Esophagus muscularis mucosa (tissue), 4 donors: ENCODE data around the gene REV1. TPM values are rescaled to one million over a fixed set of nuclear protein-coding genes. Genes with fewer than 3 reads are reported as not detected.

Experiments
- DNase-seq: peaks from one replicate; pipeline ENCODE4 v3.0.0-alpha.2; 2017; ENCODE audit errors: extremely low spot score
- H3K27ac ChIP-seq, 4 donors: fragments of 200-600 bp; sonication (generic); replicated peaks in 1 of 4; 1 replicate in 3 of 4; 2 replicates in 1 of 4; pipeline ENCODE4 v1.5.1; 2016 to 2019; ENCODE audit warnings: mild to moderate bottlenecking in 1 of 4
- H3K27me3 ChIP-seq, 4 donors: fragments of 200-600 bp; sonication (generic); one replicate each; pipeline versions ENCODE4 v1.5.1 to v1.6.0; 2016 to 2019
- H3K36me3 ChIP-seq, 4 donors: fragments of 200-600 bp; sonication (generic); one replicate each; pipeline ENCODE4 v1.5.1; 2016 to 2019
- H3K4me1 ChIP-seq, 4 donors: fragments of 200-600 bp; sonication (generic); one replicate each; pipeline ENCODE4 v1.5.1; 2016 to 2019
- H3K4me3 ChIP-seq, 4 donors: fragments of 200-600 bp; sonication (generic); 1 replicate in 2 of 4; 2 replicates in 2 of 4; pipeline ENCODE4 v1.5.1; 2016 to 2019; ENCODE audit warnings: mild to moderate bottlenecking in 4 of 4, moderate library complexity in 1 of 4
- H3K9me3 ChIP-seq, 4 donors: fragments of 200-600 bp; sonication (generic); 1 replicate in 3 of 4; 2 replicates in 1 of 4; pipeline ENCODE4 v1.5.1; 2016 to 2019
- EP300 ChIP-seq: sonication (generic); formaldehyde crosslinking; IDR thresholded peaks from one replicate; pipeline ENCODE4 v1.6.1; 2017; ENCODE audit warnings: antibody characterized with exemption
- POLR2A ChIP-seq: fragments of 450-650 bp; IDR thresholded peaks from one replicate; pipeline ENCODE4 v1.6.1; 2017; ENCODE audit warnings: antibody characterized with exemption, moderate library complexity, mild to moderate bottlenecking, low read depth
- POLR2AphosphoS5 ChIP-seq, 2 donors: sonication (generic); formaldehyde crosslinking; IDR thresholded peaks; one replicate each; pipeline ENCODE4 v1.6.1; 2017; ENCODE audit warnings: antibody characterized with exemption in 2 of 2
- WGBS: methylation state at CpG from one replicate; pipeline ENCODE4 v1.1.5; 2018; 5-methylcytosine and 5-hydroxymethylcytosine counted together
- intact Hi-C: fragments of 100-400 bp; cut with DNase I; formaldehyde crosslinking; loops from one replicate; pipeline ENCODE4 v1.15.1; 2023
- total RNA-seq, 4 donors: library from RNA; depleted of rRNA; stranded (reverse); fragments of >200 nt; gene quantifications; one replicate each; pipeline versions ENCODE4 v1.1.0 to v1.2.1, GENCODE V29; 2016
- TF ChIP-seq, protein P1 (sequence below), 3 experiments: fragments of 200-600 bp in 2 of 3; fragments of 450-650 bp in 1 of 3; sonication (generic) in 2 of 3; IDR thresholded peaks; one replicate each; pipeline ENCODE4 v1.5.1; 2017 to 2019; ENCODE audit warnings: antibody characterized with exemption in 3 of 3, mild to moderate bottlenecking in 2 of 3, moderate library complexity in 1 of 3

REV1 gene
- total RNA-seq, 4 donors from 2014 or later: 26.7 to 47.7 (median 31.4) TPM

DNA sequence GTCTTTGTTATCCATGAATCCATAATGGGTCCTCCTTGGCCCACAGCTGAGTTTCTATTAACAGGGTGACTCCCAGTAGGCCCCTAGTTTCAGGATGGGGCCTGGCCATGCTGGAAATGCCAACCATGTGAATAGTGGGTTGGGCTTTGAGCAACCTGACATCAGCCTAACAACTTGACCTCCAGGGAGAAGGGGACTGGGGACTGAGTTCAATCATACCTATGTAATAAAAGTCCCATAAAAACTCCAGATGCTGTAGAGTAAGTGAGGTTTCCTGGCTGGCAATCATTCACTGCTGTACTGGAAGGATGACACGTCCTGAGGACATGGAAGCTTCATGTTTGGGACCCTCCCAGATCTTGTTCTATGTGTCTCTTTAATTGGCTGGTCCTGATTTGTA, 7.9 kb downstream of the REV1 start:
- WGBS: 38% methylated on average over 1 of the region's 1 CpG
- Histone ChIP-seq H3K4me1 (peaks cover 63 to 91% (median 70%) of the 10 kb centered on the region in 4 donors), H3K9me3 (no peaks in the 10 kb centered on the region), H3K36me3 (no peaks in the 10 kb centered on the region), H3K27ac (no peak overlapping the region), H3K4me3 (no peak overlapping the region), H3K27me3 (no peaks in the 10 kb centered on the region)
- DNase-seq: peak; percentile 66
- intact Hi-C loops: no loop called here
- TF ChIP-seq, protein P1, sequence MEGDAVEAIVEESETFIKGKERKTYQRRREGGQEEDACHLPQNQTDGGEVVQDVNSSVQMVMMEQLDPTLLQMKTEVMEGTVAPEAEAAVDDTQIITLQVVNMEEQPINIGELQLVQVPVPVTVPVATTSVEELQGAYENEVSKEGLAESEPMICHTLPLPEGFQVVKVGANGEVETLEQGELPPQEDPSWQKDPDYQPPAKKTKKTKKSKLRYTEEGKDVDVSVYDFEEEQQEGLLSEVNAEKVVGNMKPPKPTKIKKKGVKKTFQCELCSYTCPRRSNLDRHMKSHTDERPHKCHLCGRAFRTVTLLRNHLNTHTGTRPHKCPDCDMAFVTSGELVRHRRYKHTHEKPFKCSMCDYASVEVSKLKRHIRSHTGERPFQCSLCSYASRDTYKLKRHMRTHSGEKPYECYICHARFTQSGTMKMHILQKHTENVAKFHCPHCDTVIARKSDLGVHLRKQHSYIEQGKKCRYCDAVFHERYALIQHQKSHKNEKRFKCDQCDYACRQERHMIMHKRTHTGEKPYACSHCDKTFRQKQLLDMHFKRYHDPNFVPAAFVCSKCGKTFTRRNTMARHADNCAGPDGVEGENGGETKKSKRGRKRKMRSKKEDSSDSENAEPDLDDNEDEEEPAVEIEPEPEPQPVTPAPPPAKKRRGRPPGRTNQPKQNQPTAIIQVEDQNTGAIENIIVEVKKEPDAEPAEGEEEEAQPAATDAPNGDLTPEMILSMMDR (IDR thresholded peaks at IDR 0.05): no peak
- TF ChIP-seq EP300: no peak
- TF ChIP-seq POLR2A: no peak

DNA sequence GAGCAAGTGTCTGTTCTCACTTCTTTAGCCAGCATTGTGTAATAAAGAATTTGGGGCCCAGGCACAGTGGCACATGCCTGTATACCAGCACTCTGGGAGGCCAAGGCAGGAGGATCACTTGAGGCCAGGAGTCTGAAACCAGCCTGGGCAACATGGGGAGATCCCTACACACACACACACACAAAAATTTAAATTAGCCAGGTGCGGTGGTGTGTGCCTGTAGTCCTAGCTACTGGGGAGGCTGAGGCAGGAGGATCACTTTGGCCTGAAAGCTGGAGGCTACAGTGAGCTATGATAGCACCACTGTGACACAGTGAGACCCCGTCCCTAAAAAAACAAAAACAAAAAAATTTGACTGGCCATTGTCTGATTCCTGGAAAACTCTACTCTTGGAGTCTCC, 8.3 kb downstream of the REV1 start:
- intact Hi-C loops: no loop called here
- Histone ChIP-seq H3K36me3 (no peaks in the 10 kb centered on the region), H3K9me3 (no peaks in the 10 kb centered on the region), H3K4me3 (no peak overlapping the region), H3K27ac (no peak overlapping the region), H3K27me3 (no peaks in the 10 kb centered on the region), H3K4me1 (peaks cover 60 to 91% (median 69%) of the 10 kb centered on the region in 4 donors)
- DNase-seq: peak; percentile 37
- 100% methylated on average over 1 of the region's 2 CpGs for WGBS
- TF ChIP-seq, protein P1 (IDR thresholded peaks at IDR 0.05): no peak
- no peak for TF ChIP-seq POLR2A
- no peak for TF ChIP-seq POLR2AphosphoS5 (IDR thresholded peaks at IDR 0.05)
- no peak for TF ChIP-seq EP300

DNA sequence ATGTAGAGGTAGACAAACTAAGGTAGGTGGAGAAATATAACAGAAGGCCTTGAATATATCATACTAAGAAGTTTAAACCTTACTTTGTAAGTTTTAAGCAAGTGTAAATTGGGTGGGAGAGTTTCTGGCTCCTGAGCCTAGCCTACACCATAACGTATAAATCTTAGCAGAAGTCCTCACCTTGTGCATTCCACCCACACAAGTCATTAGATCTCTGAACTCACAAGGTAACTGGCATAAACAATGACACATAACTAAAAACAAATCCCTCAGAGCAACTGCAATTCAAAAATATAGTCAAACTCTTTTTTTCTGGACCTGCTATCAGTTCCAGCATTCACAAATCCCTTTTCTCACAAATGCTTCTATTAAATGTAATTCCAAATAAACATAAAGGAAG, 9.4 kb downstream of the REV1 start:
- 44% methylated on average over 1 of the region's 1 CpG for WGBS
- DNase-seq: no peak
- Histone ChIP-seq H3K4me3 (no peak overlapping the region), H3K4me1 (peaks cover 59 to 91% (median 72%) of the 10 kb centered on the region in 4 donors), H3K9me3 (no peaks in the 10 kb centered on the region), H3K36me3 (no peaks in the 10 kb centered on the region), H3K27me3 (no peaks in the 10 kb centered on the region), H3K27ac (peak overlapping the region in 1 of 4 donors; percentile 11)
- TF ChIP-seq POLR2AphosphoS5 (IDR thresholded peaks at IDR 0.05) (no peak), EP300 (no peak), POLR2A (no peak)
- TF ChIP-seq, protein P1 (IDR thresholded peaks at IDR 0.05): no peak
- intact Hi-C loops: no loop called here

DNA sequence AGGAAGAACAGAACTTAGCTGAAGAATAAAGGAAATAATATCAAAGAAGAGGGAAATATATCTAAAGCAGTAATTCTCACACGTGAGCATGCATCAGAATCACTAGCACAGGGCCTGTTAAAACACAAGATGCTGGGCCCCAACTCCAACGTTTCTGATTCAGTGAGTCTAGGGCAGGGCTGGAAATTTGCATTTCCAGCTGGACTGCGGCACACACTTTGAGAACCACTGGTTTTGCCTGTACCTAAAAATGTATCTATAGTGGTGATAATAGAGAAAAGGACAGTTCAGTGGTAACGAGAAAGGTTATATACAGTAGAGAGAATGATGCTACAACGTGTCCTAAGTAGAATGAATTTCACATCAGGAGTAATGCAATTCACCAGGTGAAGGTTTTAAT, 11.2 kb downstream of the REV1 start:
- Histone ChIP-seq H3K36me3 (no peaks in the 10 kb centered on the region), H3K4me1 (peaks cover 58 to 91% (median 75%) of the 10 kb centered on the region in 4 donors), H3K27ac (no peak overlapping the region), H3K27me3 (no peaks in the 10 kb centered on the region), H3K4me3 (no peak overlapping the region), H3K9me3 (no peaks in the 10 kb centered on the region)
- intact Hi-C loops: no loop called here
- DNase-seq: peak; percentile 34
- TF ChIP-seq, protein P1 (IDR thresholded peaks at IDR 0.05): no peak
- TF ChIP-seq EP300 (no peak), POLR2A (no peak), POLR2AphosphoS5 (IDR thresholded peaks at IDR 0.05) (no peak)
- 79% methylated on average over 5 of the region's 5 CpGs for WGBS

DNA sequence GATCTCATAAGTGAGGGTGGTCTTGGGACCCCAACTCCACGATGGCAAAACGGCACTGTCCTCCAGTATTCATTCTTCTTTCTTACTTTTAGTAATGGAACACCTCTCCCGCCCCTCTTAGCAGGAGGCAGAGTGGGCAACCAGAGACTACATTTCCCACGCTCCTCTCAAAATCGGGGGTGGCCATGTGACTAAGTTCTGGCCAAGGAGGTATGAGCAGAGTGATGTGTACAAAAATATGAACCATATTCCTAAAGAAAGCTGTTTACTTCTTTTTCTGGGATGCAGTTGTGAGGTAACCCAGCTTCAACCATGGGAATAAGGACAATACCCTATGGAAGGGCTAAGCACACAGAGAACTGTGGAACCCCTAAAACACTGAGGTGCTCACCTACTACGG, 12.8 kb downstream of the REV1 start:
- WGBS: 100% methylated on average over 6 of the region's 6 CpGs
- TF ChIP-seq POLR2AphosphoS5 (IDR thresholded peaks at IDR 0.05): no peak
- TF ChIP-seq POLR2A: no peak
- no peak for TF ChIP-seq EP300
- TF ChIP-seq, protein P1 (IDR thresholded peaks at IDR 0.05): no peak
- Histone ChIP-seq H3K27me3 (no peaks in the 10 kb centered on the region), H3K4me3 (no peak overlapping the region), H3K36me3 (no peaks in the 10 kb centered on the region), H3K4me1 (peaks cover 64 to 95% (median 82%) of the 10 kb centered on the region in 4 donors), H3K9me3 (no peaks in the 10 kb centered on the region), H3K27ac (no peak overlapping the region)
- peak; percentile 26 for DNase-seq
- intact Hi-C loops: no loop called here
